Measurements from ENCODE around the gene PAK6.

PAK6 gene

DNA sequence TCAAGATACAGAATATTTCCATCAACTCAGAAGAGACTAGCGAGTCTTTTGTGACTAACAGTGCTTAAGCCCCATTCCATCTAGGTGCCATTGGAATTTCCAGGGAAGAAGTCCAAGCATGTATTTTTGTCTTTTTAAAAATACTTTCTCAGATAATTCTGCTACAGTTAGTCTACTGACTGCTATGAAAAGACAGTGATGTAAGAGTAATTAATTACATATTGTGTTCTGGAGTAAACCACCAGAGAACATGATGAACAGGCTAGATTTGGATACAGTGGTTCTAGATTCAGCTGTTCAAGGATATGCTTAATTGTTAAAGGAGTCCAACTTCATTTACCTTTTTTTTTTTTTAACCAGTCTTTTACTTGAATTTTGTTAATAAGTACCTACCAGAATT is 34.8 kb upstream of the PAK6 start:
- TF ChIP-seq, protein P1, sequence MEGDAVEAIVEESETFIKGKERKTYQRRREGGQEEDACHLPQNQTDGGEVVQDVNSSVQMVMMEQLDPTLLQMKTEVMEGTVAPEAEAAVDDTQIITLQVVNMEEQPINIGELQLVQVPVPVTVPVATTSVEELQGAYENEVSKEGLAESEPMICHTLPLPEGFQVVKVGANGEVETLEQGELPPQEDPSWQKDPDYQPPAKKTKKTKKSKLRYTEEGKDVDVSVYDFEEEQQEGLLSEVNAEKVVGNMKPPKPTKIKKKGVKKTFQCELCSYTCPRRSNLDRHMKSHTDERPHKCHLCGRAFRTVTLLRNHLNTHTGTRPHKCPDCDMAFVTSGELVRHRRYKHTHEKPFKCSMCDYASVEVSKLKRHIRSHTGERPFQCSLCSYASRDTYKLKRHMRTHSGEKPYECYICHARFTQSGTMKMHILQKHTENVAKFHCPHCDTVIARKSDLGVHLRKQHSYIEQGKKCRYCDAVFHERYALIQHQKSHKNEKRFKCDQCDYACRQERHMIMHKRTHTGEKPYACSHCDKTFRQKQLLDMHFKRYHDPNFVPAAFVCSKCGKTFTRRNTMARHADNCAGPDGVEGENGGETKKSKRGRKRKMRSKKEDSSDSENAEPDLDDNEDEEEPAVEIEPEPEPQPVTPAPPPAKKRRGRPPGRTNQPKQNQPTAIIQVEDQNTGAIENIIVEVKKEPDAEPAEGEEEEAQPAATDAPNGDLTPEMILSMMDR (IDR thresholded peaks at IDR 0.05) = no peak
- Histone ChIP-seq H3K4me1 (ENCODE audit: control insufficient read depth in 1 of 2, insufficient read depth in 1 of 2, low read depth in 1 of 2, low read length in 1 of 2) (no peaks in the 10 kb centered on the region), H3K9me3 (no peaks in the 10 kb centered on the region), H3K27ac (no peak overlapping the region), H3K36me3 (peaks cover 40% of the 10 kb centered on the region), H3K4me3 (ENCODE audit: low read depth in 1 of 2, low read length in 1 of 2) (no peak overlapping the region), H3K27me3 (no peaks in the 10 kb centered on the region)

DNA sequence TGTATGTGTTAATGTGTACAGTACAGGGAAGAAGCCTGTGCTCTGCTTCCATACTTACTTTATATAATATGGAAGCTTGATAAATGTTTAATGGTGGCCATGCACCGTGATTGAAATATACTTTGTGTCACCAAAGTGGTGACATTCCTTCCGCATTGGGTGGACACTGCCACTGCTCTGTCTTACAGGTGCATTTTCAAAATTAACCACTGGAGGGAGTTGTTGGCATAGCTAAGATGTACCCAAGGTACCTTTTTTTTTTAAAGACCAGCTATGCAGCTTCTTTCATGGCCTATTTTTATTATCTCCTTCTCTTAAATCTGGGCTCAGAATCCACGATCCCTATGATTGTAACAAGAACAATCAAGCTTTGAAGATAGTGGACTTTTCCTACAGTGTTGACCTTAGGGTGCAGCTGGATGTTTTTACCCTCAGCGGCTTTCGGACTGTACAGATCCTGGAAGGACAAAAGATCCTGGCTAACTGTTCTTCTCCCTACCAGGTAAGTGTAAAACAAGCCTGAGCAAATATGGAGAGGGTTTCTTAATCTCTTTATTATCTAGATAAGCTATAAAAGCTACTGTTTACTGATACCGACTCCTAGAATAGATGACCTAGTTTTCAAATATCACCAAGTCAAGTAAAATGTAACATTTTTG is 21.6 kb upstream of the PAK6 start:
- H3K27me3 ChIP-seq = no peaks in the 10 kb centered on the region
- H3K27ac ChIP-seq = no peak overlapping the region
- H3K4me3 ChIP-seq (ENCODE audit: low read depth in 1 of 2, low read length in 1 of 2) = no peak overlapping the region
- TF ChIP-seq, protein P1 (IDR thresholded peaks at IDR 0.05) = peak; percentile 91
- H3K4me1 ChIP-seq (ENCODE audit: control insufficient read depth in 1 of 2, insufficient read depth in 1 of 2, low read depth in 1 of 2, low read length in 1 of 2) = no peaks in the 10 kb centered on the region
- no peaks in the 10 kb centered on the region for H3K9me3 ChIP-seq
- peaks cover 29% of the 10 kb centered on the region for H3K36me3 ChIP-seq

- Histone ChIP-seq H3K4me3 (ENCODE audit: low read depth in 1 of 2, low read length in 1 of 2) (no peak overlapping the region), H3K4me1 (ENCODE audit: control insufficient read depth in 1 of 2, insufficient read depth in 1 of 2, low read depth in 1 of 2, low read length in 1 of 2) (no peaks in the 10 kb centered on the region), H3K27me3 (no peaks in the 10 kb centered on the region), H3K27ac (no peak overlapping the region), H3K36me3 (peaks cover 13% of the 10 kb centered on the region), H3K9me3 (no peaks in the 10 kb centered on the region)
- TF ChIP-seq, protein P1 (IDR thresholded peaks at IDR 0.05) = no peak
These were observed 19.1 kb upstream of the PAK6 start for GRCh38 chr15:40219801-40220200.

DNA sequence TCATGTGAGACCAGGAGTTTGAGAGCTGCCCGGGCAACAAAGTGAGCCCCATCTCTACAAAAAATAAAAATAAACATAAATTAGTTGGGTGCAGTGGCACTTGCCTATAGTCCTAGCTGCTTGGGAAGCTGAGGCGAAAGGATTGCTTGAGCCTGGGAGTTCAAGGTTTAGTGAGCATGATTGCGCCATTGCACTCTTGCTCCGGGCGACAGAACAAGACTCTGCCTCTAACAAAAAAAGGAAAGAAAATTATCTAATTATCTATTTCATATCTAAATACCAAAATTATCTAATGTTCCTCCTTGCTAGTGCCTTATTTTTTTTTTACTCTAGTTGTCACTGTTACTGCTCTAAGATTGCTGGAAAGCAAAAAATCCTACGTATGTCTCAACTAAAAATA is 16.7 kb upstream of the PAK6 start:
- H3K9me3 ChIP-seq = no peaks in the 10 kb centered on the region
- no peak overlapping the region for H3K4me3 ChIP-seq (ENCODE audit: low read depth in 1 of 2, low read length in 1 of 2)
- peaks cover 18% of the 10 kb centered on the region for H3K36me3 ChIP-seq
- no peak overlapping the region for H3K27ac ChIP-seq
- no peaks in the 10 kb centered on the region for H3K4me1 ChIP-seq (ENCODE audit: control insufficient read depth in 1 of 2, insufficient read depth in 1 of 2, low read depth in 1 of 2, low read length in 1 of 2)
- no peaks in the 10 kb centered on the region for H3K27me3 ChIP-seq
- TF ChIP-seq, protein P1 (IDR thresholded peaks at IDR 0.05) = no peak

DNA sequence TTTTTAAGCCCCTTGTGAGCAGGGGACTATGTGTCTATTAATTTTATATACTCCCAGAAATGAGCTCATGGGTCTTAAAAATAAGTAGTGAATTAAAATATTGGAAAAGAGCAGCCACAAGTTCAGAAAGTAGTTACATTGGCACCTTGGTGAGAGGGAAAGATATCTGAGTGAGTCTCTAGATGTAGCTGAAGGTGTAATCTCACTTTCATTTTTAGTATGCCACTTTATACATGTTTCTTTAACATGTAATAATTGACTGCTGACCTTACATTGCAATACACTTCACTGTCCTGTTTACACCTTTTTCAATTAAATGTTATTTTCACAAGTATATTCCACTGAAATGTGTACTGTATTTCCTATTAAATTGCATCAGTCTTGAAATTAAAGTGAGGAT is 12.1 kb upstream of the PAK6 start:
- Histone ChIP-seq H3K4me3 (ENCODE audit: low read depth in 1 of 2, low read length in 1 of 2) (no peak overlapping the region), H3K27ac (no peak overlapping the region), H3K36me3 (peaks cover 18% of the 10 kb centered on the region), H3K27me3 (no peaks in the 10 kb centered on the region), H3K4me1 (ENCODE audit: control insufficient read depth in 1 of 2, insufficient read depth in 1 of 2, low read depth in 1 of 2, low read length in 1 of 2) (no peaks in the 10 kb centered on the region), H3K9me3 (no peaks in the 10 kb centered on the region)
- TF ChIP-seq, protein P1 (IDR thresholded peaks at IDR 0.05) = no peak

Measured in neutrophil (primary cell).